Endothelial cell of umbilical vein (primary cell): ENCODE data around the gene CCDC167. TPM values are rescaled to one million over a fixed set of nuclear protein-coding genes. Genes with fewer than 3 reads are reported as not detected.

ENCODE experiments used
- BruUV-seq: library from RNA; stranded (reverse); fragments of 400-500 nt; replicated peaks from 2 replicates; lab custom pipeline; 2021; lab: Mats Ljungman, UMichigan
- CTCF ChIA-PET: fragments of 300-600, 350-600 bp; sonication (Branson Sonifier 250); formaldehyde crosslinking; loops from one replicate; lab custom pipeline; 2021; ENCODE audit warnings: antibody characterized with exemption, inconsistent platforms; lab: Charles Lee
- POLR2A ChIA-PET: fragments of 300-600, 350-600 bp; sonication (Branson Sonifier 250); formaldehyde crosslinking; loops from one replicate; lab custom pipeline; 2021; ENCODE audit warnings: antibody characterized with exemption, inconsistent platforms; lab: Charles Lee
- DNase-seq: peaks from one replicate; pipeline ENCODE4 v3.0.0-alpha.2; 2011; ENCODE audit warnings: low read depth, low spot score
- FAIRE-seq: peaks from 2 replicates; lab custom pipeline; 2011; peaks lifted over from hg19 to GRCh38; lab: Jason Lieb, UNC
- H2AFZ ChIP-seq: 2 replicates; pipeline ENCODE4 v1.6.0; 2012; ENCODE audit warnings: low read depth, low read length, control low read depth, inconsistent platforms
- H3K27ac ChIP-seq: 2 replicates; pipeline ENCODE4 v1.5.1; 2011; ENCODE audit warnings: low read depth, mild to moderate bottlenecking, control low read depth, low read length, moderate library complexity; ENCODE audit not compliant: insufficient read depth
- H3K27me3 ChIP-seq, 2 experiments: 2 replicates each; pipeline versions ENCODE4 v1.6.0 to v1.6.1; 2011; ENCODE audit warnings: low read length in 2 of 2, mixed read lengths in 1 of 2; ENCODE audit not compliant: control insufficient read depth in 2 of 2, insufficient read depth in 2 of 2
- H3K36me3 ChIP-seq, 2 experiments: 2 replicates in 1 of 2; 3 replicates in 1 of 2; pipeline ENCODE4 v1.5.1; 2011; ENCODE audit warnings: low read length in 2 of 2, mild to moderate bottlenecking in 1 of 2, moderate library complexity in 1 of 2; ENCODE audit not compliant: control insufficient read depth in 2 of 2, insufficient read depth in 2 of 2; ENCODE audit errors: extremely low read depth in 1 of 2
- H3K4me1 ChIP-seq: 3 replicates; pipeline ENCODE4 v1.5.1; 2011; ENCODE audit warnings: mild to moderate bottlenecking, low read length; ENCODE audit not compliant: control insufficient read depth, insufficient read depth; ENCODE audit errors: extremely low read depth
- H3K4me2 ChIP-seq: 2 replicates; pipeline ENCODE4 v1.6.1; 2011; ENCODE audit warnings: low read length, control low read depth, mixed read lengths; ENCODE audit not compliant: insufficient read depth
- H3K4me3 ChIP-seq, 3 experiments: fragments of 200-600 bp in 1 of 3; sonication (generic), shearing (Covaris generic) in 1 of 3; replicated peaks in 1 of 3; 2 replicates each; pipeline ENCODE4 v1.5.1; 2011 to 2016; ENCODE audit warnings: control low read depth in 3 of 3, low read length in 3 of 3, mild to moderate bottlenecking in 2 of 3, inconsistent platforms in 1 of 3, low read depth in 1 of 3, moderate library complexity in 1 of 3; ENCODE audit not compliant: insufficient read depth in 1 of 3
- H3K79me2 ChIP-seq: 2 replicates; pipeline ENCODE4 v1.6.0; 2012; ENCODE audit warnings: low read length, inconsistent platforms; ENCODE audit not compliant: control insufficient read depth, insufficient read depth
- H3K9ac ChIP-seq: replicated peaks from 2 replicates; pipeline ENCODE3; 2011; ENCODE audit warnings: low read length, control low read depth; ENCODE audit not compliant: insufficient read depth; ENCODE audit errors: extremely low read depth
- H3K9me1 ChIP-seq: replicated peaks from 3 replicates; pipeline ENCODE4 v1.6.0; 2011; ENCODE audit warnings: mild to moderate bottlenecking, low read length; ENCODE audit not compliant: control insufficient read depth, insufficient read depth; ENCODE audit errors: extremely low read depth
- H3K9me3 ChIP-seq: replicated peaks from 2 replicates; pipeline ENCODE4 v1.5.1; 2012; ENCODE audit warnings: low read length, inconsistent platforms; ENCODE audit not compliant: control insufficient read depth, insufficient read depth
- H4K20me1 ChIP-seq: replicated peaks from 2 replicates; pipeline ENCODE3; 2011; ENCODE audit warnings: mild to moderate bottlenecking, low read length; ENCODE audit not compliant: control insufficient read depth, insufficient read depth; ENCODE audit errors: extremely low read depth
- EZH2 ChIP-seq: IDR thresholded peaks from 2 replicates; pipeline ENCODE4 v1.6.1; 2012; ENCODE audit warnings: borderline replicate concordance, low read depth, mild to moderate bottlenecking, moderate library complexity, low read length, inconsistent platforms; ENCODE audit not compliant: severe bottlenecking
- FOS ChIP-seq: IDR thresholded peaks from 2 replicates; pipeline ENCODE4 v1.6.1; 2011; ENCODE audit warnings: mild to moderate bottlenecking, low read length, moderate library complexity, borderline replicate concordance; ENCODE audit not compliant: insufficient read depth
- GATA2 ChIP-seq: IDR thresholded peaks from 2 replicates; pipeline ENCODE4 v1.7.0; 2011; ENCODE audit warnings: low read depth, mild to moderate bottlenecking, moderate library complexity, mixed read lengths, low read length; ENCODE audit not compliant: insufficient read length, insufficient read depth
- JUN ChIP-seq: IDR thresholded peaks from 2 replicates; pipeline ENCODE4 v1.6.1; 2011; ENCODE audit warnings: borderline replicate concordance, low read depth; ENCODE audit not compliant: insufficient read length, insufficient read depth
- MYC ChIP-seq: IDR thresholded peaks from one replicate; pipeline ENCODE4 v1.6.1; 2011; ENCODE audit warnings: mild to moderate bottlenecking, low read depth, low read length
- POLR2A ChIP-seq: IDR thresholded peaks from 2 replicates; pipeline ENCODE4 v1.6.1; 2012; ENCODE audit warnings: low read depth, mild to moderate bottlenecking, control low read depth, low read length
- POLR2AphosphoS5 ChIP-seq: IDR thresholded peaks from 2 replicates; pipeline ENCODE4 v1.6.1; 2012; ENCODE audit warnings: low read depth, mild to moderate bottlenecking, control low read depth, low read length, moderate library complexity; ENCODE audit not compliant: insufficient read depth
- dilution Hi-C: fragments of 300-500 bp; cut with MboI; formaldehyde crosslinking; loops from one replicate; pipeline ENCODE4 v1.15.0; 2019; ENCODE audit warnings: low sequenced_read_pairs; ENCODE audit not compliant: extremely low pct_ligation_motif_present
- intact Hi-C: fragments of 100-400 bp; cut with micrococcal nuclease; formaldehyde crosslinking; loops from one replicate; pipeline ENCODE4 v1.10.0; 2022
- polyA plus RNA-seq, 4 experiments: library from polyadenylated mRNA; depleted of rRNA in 3 of 4; stranded (reverse) in 3 of 4; unstranded in 1 of 4; fragments of >200 nt; gene quantifications; 2 replicates each; pipeline versions ENCODE4 v1.2.1 to v1.2.3, GENCODE V29; 2011 to 2012; ENCODE audit warnings: missing spikeins in 1 of 4
- total RNA-seq: library from RNA; stranded (reverse); gene quantifications from 2 replicates; pipeline ENCODE4 v1.2.3, GENCODE V29; 2021
- TF ChIP-seq, protein P1 (sequence below): IDR thresholded peaks from 2 replicates; pipeline ENCODE4 v1.6.1; 2011; ENCODE audit not compliant: insufficient read depth, insufficient read length
- TF ChIP-seq, protein P2 (sequence below), 2 donors: IDR thresholded peaks; 1 replicate in 1 of 2; 2 replicates in 1 of 2; pipeline ENCODE4 v1.5.1; 2011; ENCODE audit warnings: low read length in 2 of 2, mild to moderate bottlenecking in 2 of 2, moderate library complexity in 2 of 2, control low read depth in 1 of 2, inconsistent platforms in 1 of 2, low read depth in 1 of 2; ENCODE audit not compliant: insufficient read depth in 1 of 2; ENCODE audit errors: extremely low read depth in 1 of 2

Gene CCDC167
- total and polyA plus RNA-seq, 2 donors (not counting 3 experiments of a cell fraction or from before 2014, with no cell fraction given), result 46.6 to 105 TPM

DNA sequence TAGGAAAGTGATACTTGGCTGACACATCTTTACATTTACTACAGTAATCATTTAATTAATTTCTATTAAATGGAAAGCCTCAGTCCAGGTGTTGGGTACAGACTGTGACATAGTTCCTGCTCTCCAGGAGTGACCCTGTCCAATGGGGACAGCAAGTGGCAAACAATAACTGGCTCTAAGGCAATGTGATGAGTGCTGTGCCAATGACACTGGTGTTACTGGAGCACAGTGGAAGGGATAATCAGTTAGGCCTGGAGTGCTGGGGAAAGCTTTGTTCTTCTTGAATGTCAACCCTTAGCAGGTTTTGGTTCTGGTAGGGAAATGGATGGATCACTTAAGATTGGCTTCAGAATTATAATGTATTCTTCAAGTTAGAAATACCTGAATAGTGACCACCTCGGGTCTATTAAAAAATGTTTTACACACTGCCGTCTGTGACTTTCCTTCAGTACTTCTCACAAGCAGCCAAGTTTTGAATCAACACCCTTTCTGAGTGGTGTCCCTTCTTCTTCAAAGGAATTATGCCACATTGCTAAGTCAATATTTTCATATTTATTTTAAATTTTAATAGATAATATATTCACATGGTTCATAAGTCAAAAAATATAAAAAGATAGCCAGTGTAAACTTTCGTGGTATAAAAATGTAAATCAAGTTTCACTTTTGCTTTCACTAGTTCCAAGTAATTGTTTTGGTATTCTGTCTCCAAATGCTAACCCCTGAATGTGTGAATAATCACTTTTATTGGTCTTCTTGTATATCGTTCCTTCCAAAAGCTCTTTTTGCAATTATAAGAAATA lies 57.1 kb downstream of the CCDC167 start:
- no peaks in the 10 kb centered on the region for H3K9me1 ChIP-seq
- FAIRE-seq (no peak), DNase-seq (peak; percentile 26)
- H3K9ac ChIP-seq, result no peak overlapping the region
- TF ChIP-seq, protein P1, sequence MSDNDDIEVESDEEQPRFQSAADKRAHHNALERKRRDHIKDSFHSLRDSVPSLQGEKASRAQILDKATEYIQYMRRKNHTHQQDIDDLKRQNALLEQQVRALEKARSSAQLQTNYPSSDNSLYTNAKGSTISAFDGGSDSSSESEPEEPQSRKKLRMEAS, result no peak
- no peak for TF ChIP-seq GATA2
- TF ChIP-seq JUN, result no peak
- TF ChIP-seq POLR2A, result no peak
- TF ChIP-seq POLR2AphosphoS5, result no peak
- TF ChIP-seq FOS, result no peak
- no peak for TF ChIP-seq EZH2
- TF ChIP-seq MYC, result no peak
- TF ChIP-seq, protein P2, sequence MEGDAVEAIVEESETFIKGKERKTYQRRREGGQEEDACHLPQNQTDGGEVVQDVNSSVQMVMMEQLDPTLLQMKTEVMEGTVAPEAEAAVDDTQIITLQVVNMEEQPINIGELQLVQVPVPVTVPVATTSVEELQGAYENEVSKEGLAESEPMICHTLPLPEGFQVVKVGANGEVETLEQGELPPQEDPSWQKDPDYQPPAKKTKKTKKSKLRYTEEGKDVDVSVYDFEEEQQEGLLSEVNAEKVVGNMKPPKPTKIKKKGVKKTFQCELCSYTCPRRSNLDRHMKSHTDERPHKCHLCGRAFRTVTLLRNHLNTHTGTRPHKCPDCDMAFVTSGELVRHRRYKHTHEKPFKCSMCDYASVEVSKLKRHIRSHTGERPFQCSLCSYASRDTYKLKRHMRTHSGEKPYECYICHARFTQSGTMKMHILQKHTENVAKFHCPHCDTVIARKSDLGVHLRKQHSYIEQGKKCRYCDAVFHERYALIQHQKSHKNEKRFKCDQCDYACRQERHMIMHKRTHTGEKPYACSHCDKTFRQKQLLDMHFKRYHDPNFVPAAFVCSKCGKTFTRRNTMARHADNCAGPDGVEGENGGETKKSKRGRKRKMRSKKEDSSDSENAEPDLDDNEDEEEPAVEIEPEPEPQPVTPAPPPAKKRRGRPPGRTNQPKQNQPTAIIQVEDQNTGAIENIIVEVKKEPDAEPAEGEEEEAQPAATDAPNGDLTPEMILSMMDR (IDR thresholded peaks at IDR 0.05; ENCODE audit: extremely low read depth in 1 of 2, insufficient read depth in 1 of 2, low read depth in 1 of 2, low read length in 2 of 2), result no peak
- H3K9me3 ChIP-seq, result no peaks in the 10 kb centered on the region
- CTCF ChIA-PET, result no interaction called here
- H3K27me3 ChIP-seq, result no peaks in the 10 kb centered on the region
- peaks cover 2% of the 10 kb centered on the region for H3K79me2 ChIP-seq
- no peaks in the 10 kb centered on the region for H3K4me1 ChIP-seq
- H4K20me1 ChIP-seq, result no peaks in the 10 kb centered on the region
- POLR2A ChIA-PET, result no interaction called here
- no peak overlapping the region for H2AFZ ChIP-seq
- intact Hi-C loops (no loop called here), dilution Hi-C loops (no loop called here)
- H3K36me3 ChIP-seq, result peaks cover 9 to 10% of the 10 kb centered on the region in 2 experiments
- H3K27ac ChIP-seq, result no peak overlapping the region
- H3K4me3 ChIP-seq, result no peak overlapping the region
- H3K4me2 ChIP-seq, result peak overlapping the region; percentile 40
- BruUV-seq, result no TSS peak
